Fibroblast of pulmonary artery (primary cell): Measurements from ENCODE around the gene ITPR2.

Experiments used
- DNase-seq: peaks from one replicate; pipeline ENCODE4 v3.0.0-alpha.2; 2010; ENCODE audit warnings: low read depth
- H3K4me3 ChIP-seq: replicated peaks from 2 replicates; pipeline ENCODE4 v1.5.1; 2011; ENCODE audit warnings: low read depth, mild to moderate bottlenecking, control low read depth, low read length, moderate library complexity
- CTCF ChIP-seq: IDR thresholded peaks from 2 replicates; pipeline ENCODE4 v1.5.1; 2011; ENCODE audit warnings: mild to moderate bottlenecking, control low read depth, low read length, inconsistent platforms; ENCODE audit errors: missing control alignments

The ITPR2 gene

GRCh38 chr12:26534071-26534470 lies 298.9 kb downstream of the ITPR2 start:
- H3K4me3 ChIP-seq: no peak overlapping the region
- TF ChIP-seq CTCF: no peak
- DNase-seq: no peak

- DNase-seq: no peak
- no peak for TF ChIP-seq CTCF
- no peak overlapping the region for H3K4me3 ChIP-seq
These were observed 299.8 kb downstream of the ITPR2 start for GRCh38 chr12:26533211-26533610.

- DNase-seq: no peak
- H3K4me3 ChIP-seq: no peak overlapping the region
- TF ChIP-seq CTCF: no peak
These were observed 302.5 kb downstream of the ITPR2 start for GRCh38 chr12:26530461-26530860.

GRCh38 chr12:26528943-26529342 lies 304.1 kb downstream of the ITPR2 start:
- DNase-seq: no peak
- no peak for TF ChIP-seq CTCF
- H3K4me3 ChIP-seq: no peak overlapping the region

GRCh38 chr12:26527682-26528081 lies 305.3 kb downstream of the ITPR2 start:
- no peak for DNase-seq
- no peak for TF ChIP-seq CTCF
- H3K4me3 ChIP-seq: no peak overlapping the region

GRCh38 chr12:26524862-26525465 lies 308.0 kb downstream of the ITPR2 start:
- no peak overlapping the region for H3K4me3 ChIP-seq
- peak; percentile 51 for TF ChIP-seq CTCF
- DNase-seq: peak; percentile 57

- DNase-seq: peak; percentile 99
- no peak for TF ChIP-seq CTCF
- no peak overlapping the region for H3K4me3 ChIP-seq
These were observed 309.3 kb downstream of the ITPR2 start for GRCh38 chr12:26523708-26524150.
